GM21367 (cell line): ENCODE measurements around the gene TSPAN10.
"Not testable (repeated sequence)": the region's sequence is repeated elsewhere in the genome, so short reads cannot be mapped to it uniquely, and the experiment has no call there.

ENCODE experiments used
- ATAC-seq: cut with Tn5 transposase; IDR thresholded peaks from one replicate; pipeline ENCODE4 v1.9.1; 2021; ENCODE audit not compliant: unreplicated experiment

TSPAN10 gene

DNA sequence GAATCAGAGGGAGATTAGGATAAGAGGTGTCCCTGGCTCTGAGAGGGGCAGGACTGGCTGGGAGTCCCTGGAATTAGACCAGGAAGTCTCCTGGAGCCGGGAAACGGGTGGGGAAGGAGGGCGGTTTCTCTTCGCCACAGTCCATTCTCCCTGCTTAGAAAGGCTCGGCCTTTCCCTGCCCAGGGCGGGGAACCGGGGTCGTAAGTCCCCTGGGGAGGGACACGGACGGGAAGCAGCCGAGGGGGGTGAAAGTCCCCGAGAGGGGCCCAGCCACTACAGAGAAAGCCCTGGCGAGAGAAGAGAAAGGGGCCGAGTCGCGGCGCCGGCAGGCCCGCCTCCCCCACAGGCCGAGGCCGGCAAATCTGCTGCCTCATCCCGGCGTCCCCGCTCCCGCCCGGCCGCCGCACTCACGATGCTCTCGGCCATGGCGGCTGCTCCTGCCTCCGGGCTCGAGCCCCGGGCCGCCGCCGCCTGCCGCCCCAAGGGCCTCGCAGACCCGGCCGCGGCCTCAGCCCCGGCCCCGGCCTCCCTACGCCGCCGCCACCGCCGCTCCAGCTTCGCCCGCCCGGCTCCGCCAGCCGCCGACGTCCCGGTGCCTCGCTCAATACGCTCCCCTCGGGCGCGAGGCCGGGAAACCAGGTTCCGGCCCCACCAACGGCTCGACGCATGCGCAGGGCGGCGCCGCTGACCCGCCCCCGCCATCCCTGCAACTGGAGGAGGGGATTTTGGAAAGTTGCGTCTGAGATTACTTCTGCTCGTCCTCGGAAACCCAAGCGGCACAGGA lies at the start of gene TSPAN10, which contains the start of gene NPLOC4:
TSS of gene TSPAN10 (plus strand) at position 692 of the 784 bp plus-strand sequence. CDS start 5,217 bp downstream, outside the sequence.
TSS of gene NPLOC4 (minus strand) at position 608 of the 784 bp plus-strand sequence. CDS start at position 426, 182 bp downstream.
- ATAC-seq: peak; percentile 70

DNA sequence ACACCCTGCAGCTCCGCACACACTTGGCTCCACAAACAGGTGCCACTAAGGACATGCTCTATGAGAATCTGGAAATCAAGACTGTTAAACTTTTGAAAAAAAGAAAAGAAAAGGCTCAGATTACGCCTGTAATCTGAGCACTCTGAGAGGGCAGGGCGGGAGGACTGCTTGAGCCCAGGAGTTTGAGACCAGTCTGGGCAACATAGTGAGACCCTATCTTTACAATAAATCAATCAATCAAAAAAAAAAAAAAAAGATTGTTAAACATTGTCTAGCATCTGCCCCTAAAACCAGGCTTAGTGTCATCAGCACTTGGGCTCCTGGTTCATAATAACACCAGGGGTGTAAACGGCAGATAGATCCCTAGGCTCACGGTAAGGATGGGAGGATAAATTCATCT lies 47.4 kb upstream of the TSPAN10 start:
- ATAC-seq: no peak

DNA sequence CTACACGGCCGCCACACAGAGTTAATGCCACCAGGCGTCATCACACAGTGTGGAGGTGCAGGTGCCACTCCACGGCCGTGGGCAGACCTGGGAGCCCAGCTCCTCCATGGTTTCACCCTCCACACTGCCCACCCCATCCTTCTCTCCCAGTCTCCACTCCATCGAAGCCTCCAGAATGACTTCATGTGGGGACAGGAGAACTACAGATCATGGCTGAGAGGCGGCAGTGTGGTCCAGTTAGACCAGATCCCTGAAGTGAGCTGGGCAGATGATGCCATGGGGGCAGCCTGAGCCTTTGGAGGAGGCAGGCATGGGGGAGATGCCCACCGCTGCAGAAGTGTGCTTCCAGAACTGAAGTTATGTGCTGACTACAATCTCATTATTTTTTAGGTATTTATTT lies 46.9 kb upstream of the TSPAN10 start:
- ATAC-seq: no peak

DNA sequence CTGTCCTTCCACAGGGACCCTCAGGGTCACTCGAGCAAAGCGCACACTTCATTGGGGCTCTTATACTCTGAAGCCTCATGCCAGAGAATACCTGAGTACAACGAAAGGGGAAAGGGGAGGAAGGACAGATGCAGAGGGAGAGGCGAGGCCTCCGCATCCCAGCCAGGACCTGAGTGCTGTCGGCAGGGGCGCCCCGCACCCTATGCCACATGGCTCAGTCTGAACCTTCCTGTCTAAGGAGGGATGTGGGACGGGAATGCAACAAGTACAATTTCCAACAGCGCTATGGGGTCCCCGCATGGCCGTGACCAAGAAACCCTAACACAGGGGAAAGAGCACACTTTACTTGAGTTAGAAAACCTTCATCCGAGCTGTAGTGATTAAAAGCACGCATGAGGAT lies 45.0 kb upstream of the TSPAN10 start:
- no peak for ATAC-seq

DNA sequence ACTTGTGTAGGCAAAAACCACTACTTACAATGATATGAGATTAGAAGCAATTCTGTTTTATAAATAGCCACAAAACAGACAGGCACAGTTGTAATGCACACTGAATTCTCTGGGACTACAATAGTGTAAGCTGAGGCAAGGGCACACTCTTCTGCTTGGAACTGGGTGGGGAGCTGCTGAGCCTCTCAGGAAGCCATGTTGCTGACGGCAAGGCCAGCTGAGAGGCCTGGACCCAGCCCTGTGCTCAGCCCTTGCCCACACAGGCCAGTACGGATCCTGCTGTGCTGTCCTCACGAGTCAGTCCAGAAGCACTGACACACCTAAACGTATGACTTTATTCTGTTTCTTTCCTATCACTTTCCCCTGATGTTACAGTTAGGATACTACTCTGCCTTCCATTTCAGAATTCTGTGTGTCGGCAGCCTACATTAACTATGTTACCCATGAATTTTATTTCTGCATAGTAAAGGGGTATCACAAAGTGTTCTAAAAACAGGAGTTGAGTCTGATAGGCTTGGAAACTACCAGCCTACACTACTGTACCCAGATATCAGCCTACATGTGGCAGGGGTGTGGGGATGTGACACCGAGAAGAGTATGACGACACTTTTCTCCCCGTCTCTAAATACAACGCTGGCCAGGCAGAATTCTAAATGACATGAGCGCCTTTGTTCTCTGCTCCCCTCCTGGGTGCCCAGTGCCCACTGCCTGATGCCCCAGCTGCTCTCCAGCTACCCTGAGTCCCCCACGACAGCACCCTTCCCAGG lies 43.7 kb upstream of the TSPAN10 start:
- no peak for ATAC-seq

DNA sequence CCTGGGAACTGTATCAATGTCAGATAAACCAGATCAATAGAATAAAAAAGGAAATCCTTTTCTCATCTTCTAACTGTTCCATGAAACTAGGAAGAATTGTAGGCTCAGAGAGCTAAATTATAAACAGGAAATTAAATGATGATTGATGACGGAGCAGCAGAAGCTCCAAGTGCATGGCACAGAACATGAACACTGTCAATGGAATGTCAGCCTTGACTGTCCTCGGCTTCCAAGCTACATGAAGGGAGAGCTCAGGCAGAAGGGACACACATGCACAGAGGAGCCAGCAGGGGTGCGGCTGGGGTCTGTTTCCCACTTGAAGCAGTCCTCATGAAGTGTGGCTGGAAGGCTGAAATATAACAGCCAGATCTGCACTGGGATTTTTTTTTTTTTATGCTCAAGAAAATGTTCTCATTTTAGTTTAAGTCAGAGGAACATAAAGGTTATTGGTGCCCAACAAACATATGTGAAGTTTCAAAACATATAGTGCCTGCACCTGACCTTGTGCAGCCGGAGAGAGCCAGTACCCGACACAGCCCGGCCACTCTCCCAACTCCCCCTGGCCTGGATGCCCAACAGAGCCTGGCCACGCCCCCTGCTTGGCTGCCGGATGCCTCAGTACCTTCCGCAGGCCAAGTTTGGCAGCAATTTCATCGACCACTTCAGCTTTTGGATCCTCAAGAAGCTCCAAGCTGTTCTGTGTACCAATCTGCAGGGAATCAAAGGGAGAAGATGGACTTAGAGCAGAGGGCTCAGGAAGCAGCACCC lies 37.1 kb upstream of the TSPAN10 start:
- no peak for ATAC-seq

DNA sequence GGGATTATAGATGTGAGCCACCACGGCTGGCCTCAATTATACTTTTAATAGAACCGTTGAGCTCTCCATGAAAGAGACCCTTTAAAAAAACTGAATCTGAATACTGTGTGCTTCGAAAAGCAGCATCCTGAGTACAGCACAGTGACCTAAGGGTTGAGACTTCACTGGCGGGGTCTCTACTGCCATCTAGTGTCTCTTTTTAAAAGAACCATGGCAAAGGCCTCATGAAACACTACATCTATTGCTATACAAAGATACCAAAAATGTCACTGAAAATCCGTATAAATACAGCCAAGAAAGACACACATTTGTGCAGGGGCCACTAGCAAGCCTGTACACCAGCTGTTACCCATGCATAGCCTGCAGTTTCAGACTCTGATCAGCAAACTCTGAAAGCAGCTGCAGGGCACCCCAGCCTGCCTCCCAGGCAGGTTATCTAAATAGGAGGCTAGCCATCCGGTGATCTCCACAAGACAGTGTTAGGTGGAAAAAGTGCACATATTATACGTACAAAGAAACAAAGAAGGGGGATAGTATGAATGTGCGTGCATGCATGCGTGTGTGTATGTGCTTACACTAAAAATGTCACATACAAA lies 35.4 kb upstream of the TSPAN10 start:
- ATAC-seq: no peak

DNA sequence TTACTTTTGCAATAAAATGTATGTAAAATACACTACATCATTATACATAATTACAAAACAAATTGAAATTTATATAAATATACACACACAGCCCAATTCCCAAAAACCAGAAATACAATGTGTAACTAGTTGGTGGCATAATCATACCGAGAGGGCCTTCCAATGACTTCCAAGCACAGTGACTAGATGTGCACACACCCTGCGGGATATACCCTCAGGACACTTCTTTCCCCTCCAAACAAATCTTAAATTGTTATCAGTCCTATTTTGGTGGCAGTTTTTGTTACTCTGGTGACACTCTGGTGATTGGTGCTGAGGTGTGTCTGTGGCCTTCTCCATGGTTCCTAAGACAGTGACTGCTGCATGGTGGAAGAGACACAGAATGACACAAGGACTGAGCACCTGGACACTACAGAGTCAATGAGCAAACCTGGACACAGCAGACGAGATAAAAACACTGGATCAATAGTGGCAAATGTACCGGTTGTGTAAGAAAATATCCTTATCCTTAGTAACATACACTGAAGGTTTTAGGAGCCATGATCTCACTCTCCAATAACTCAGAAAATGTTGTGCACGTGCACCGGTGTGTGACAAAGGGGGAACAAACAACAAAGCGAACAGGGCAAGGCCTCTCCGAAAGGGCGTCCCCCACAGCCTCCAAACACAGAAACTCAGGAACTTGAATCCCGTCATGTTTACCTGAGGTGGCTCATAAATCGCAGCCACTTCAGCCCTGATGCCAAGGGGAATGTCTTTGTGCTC lies 33.0 kb upstream of the TSPAN10 start:
- ATAC-seq: no peak

DNA sequence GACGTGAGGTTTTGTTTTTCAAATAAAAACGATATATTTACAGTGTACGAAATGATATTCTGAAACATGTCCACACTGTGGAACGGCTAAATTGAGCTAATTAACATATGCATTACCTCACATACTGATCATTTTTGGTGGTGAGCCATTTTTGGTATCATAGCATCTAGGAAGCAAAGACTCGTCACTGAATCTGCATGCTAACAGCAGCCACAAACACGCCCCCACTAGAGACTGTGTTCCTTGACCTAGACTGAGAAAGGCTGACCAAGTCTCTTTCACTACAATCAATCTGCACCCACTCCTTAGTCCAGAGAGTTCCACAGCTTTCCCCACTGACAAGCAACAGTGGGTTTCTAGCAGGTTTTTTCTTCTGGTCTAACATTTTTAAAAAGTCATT lies 29.6 kb upstream of the TSPAN10 start:
- ATAC-seq: no peak

DNA sequence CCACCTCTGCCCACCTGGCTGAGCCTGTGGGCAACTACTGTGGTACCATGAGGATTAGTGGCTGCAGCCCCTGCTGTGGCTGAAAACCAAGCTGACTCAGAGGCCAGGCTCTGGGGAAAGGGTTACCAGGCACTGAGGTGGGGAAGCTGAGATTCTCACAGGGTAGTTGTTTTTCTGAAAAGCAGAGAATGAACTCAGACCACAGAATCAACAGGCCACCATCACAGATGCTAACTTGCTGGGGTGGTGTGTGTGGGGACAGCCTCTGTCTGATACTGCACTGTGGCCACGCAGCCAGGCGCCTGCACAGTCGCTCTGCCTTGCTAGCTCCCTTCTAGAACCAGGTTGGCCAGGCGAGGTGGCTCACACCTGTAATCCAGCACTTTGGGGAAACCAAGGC lies 28.9 kb upstream of the TSPAN10 start:
- ATAC-seq: no peak

DNA sequence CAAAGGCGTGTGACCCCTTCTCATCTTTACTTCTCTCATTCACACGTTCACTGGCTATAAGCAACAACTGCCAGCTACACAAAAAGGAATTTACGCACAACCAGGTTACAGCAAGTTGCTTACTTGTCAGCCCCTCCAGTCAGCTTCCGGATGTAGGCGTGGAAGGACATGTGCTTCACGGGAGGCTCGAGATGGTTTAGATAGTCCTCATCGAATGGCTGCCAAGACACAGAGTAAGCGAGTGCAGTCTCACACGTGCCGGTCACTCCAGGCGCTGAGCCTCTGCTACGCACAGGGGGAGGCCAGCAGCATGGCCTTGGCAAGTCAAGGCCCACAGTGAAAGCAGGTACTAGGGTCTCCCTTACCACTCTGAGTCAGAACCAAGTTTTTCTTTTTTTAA lies 28.4 kb upstream of the TSPAN10 start:
- no peak for ATAC-seq

DNA sequence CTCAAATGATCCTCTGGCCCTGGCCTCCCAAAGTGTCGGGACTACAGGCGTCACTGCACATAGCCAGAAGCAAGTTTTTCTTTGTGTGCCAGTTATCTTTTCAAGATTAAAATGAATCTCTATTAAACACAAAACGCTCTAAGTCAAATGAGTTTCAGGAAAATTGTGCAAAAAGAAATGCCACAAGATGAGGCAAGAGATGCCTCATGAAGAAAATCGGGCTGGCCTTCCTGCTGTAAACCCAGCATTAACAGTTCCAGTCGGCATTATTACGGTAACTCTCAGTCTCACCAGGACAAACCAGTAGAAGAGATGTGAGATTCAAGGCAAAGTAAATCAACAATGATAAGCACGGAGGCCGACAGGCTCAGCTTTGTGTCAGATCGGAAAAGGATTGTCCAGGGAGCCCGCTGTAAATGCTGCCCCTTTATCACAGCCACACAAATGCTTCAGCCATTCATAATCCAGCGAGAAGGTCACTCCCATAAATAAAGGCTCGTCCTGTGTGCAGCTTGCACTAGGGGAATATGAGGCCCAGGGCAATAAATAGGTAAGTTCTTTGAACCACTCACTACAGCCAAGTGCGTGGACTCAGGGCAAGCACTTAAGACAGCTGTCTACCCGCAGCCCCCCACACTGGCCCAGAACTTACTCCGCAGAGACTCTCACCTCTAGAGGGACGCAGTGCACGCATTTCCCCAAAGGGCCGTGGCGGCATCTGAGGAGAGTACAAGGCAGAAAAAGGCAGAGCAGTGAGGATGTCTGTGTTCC lies 27.3 kb upstream of the TSPAN10 start:
- ATAC-seq: no peak

DNA sequence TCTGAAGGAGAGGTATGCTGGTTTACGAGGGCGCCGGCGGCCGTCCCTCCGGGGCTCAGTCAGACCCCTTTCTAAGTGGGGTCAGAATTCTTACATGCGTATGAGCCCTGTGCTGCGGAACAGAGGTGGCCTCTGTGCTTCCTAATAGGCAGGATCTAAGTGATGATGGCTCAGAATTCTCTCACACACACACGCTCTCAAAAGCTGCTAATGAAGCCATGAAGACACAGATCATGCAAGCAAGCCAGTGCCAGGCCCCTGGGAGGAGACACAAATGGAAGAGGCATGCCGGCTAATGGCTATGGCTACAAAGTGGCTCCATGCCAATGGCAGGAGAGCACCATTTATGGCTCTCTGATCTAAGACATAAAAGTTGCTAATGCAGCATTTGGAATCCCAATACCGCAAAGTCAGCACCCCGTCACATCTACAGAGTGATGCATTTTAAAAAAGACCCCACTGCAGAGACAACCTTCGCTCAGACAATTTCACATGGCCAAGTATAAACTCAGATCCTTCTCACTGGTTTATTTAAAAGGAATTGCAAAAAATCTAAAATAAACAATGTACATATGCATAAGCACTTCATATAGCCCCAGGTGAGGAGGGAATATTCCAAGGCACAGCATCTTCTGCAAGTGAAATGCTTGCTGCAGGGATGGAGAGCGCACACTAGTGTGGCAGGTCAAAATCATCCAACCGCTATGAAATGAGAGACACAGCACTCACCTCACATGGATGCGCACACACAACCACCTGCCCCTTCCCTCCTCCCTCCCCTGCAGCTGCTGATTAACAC lies 24.6 kb upstream of the TSPAN10 start:
- no peak for ATAC-seq

DNA sequence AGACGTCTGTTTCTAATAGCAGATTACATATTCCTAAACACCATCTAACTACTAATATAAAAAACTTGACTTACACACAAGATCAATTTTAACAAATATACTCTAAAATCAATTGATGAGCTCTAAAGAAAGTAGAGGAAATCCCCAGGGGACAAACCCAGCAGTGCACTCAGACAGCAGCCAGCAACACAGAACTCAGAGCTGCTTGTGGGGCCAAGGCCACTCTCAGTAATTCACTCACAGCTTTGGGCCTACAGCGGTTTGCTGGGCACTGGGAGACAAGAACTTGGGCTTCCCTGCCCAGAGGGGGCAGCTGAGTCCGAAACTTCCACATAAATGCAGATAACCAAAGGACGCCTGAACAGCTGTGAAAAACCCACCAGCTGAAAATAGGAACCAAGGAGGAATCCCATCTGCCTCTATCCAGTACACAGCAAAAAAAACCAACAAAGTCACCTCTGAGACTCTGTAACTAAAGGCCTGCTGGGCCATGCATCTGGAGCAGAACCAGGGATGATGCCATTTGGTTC lies 21.5 kb upstream of the TSPAN10 start:
- no peak for ATAC-seq

DNA sequence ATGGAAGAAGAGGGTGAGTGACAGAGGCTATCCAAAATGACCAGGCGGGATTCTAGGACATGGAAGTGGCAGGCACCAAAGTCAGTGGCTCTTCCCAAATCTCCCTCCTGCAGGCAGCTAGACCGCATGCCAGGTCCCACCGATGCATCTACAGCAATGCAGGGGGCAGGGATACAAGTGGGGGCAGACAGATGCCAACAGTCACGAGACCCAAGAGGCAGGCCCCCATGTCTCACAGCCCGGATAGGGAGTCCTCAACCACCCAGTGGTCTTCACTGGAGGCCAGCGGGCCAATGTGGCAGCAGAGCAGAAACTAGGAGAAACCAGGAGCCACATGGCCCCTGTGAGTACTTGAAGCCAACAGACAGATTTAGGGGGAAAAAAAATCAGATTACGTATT lies 20.1 kb upstream of the TSPAN10 start:
- no peak for ATAC-seq

DNA sequence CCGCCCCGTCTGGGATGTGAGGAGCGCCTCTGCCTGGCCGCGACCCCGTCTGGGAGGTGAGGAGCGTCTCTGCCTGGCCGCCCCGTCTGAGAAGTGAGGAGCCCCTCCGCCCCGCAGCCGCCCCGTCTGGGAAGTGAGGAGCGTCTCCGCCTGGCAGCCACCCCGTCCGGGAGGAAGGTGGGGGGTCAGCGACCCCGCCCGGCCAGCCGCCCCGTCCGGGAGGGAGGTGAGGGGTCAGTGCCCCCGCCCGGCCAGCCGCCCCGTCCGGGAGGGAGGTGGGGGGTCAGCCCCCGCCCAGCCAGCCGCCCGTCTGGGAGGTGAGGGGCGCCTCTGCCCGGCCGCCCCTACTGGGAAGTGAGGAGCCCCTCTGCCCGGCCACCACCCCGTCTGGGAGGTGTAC lies 18.7 kb upstream of the TSPAN10 start:
- not testable (repeated sequence) for ATAC-seq

DNA sequence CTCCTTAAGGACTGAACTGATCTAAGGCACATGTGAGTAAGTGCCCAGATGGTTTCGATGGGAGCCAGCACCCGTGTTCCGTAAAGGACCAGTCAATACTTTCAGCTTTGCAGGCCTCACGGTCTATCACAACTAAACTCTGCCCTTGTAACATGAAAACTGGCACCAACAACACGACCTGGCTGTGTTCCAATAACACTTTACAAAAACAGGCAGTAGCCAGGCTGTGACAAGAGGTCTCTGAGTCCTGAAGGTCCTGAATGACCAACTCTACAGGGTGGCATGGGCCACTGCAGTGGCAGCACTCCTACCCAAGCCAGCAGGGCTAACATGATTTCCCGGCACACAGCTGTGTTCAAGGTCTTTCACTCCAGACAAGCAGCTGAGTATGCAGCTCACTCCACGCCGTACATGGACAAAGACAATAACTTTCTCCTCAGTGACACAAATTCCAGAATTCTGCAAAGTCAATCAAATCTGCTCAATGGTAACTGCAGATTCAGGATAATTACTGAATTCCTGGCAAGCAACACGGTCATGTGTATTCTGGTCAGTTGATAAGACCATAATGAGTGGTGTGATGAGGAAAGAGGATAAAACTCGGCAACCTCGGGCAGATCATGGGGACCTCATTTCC lies 15.4 kb upstream of the TSPAN10 start:
- ATAC-seq: no peak

DNA sequence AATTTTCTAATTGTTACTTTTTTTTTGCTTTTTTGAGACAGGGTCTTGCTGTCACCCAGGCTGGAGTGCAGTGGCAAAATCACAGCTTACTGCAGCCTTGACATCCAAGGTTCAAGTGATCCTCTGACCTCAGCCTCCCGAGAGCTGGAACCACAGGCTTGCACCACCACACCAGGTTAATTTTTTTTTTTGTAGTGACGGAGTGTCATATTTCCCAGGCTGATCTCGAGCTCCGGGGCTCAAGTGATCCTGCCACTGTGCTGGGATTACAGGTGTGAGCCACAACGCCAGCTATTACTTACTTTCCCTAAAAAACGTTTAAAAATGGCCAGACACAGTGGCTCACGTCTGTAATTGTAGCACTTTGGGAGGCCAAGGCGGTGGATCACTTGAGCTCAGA lies 6.7 kb upstream of the TSPAN10 start:
- no peak for ATAC-seq
